Uterus (tissue), 2 donors: ENCODE results near the gene LMCD1.

ENCODE experiments used
- CTCF ChIP-seq, 4 experiments: fragments of 200-600 bp in 2 of 4; fragments of 450-650 bp in 2 of 4; sonication (generic) in 2 of 4; IDR thresholded peaks; one replicate each; pipeline ENCODE4 v1.5.1; 2016 to 2019; ENCODE audit warnings: antibody characterized with exemption in 4 of 4, mild to moderate bottlenecking in 2 of 4, moderate library complexity in 1 of 4
- POLR2A ChIP-seq, 2 donors: fragments of 450-650 bp; IDR thresholded peaks; one replicate each; pipeline ENCODE4 v1.6.1; 2016; ENCODE audit warnings: antibody characterized with exemption in 2 of 2, mild to moderate bottlenecking in 1 of 2, moderate library complexity in 1 of 2

DNA sequence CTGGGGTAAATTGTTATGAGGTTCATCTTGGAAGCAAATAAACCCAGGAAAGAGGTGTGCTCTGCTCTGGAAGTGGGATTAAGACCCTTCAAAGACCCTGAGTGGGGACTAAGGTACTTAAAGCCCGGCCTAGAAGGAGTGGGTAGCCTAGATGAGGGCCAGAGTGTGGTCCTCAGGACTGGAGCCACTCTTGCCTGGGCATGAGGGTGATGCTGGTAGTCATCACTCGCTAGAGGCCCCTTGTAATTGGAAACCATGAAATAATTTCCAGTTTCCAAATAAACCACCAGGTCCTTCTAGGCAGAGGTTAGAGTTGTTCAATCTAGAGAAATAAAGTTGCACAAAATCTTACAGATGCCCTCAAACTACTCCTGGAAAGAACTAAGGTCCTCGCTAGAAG, 15.2 kb upstream of the LMCD1 start:
- TF ChIP-seq CTCF (IDR thresholded peaks at IDR 0.05) (no peak), POLR2A (IDR thresholded peaks at IDR 0.05) (no peak)
